GM19438 (cell line): Measurements from ENCODE around the gene BEND3.
"Not testable (repeated sequence)": the region's sequence is repeated elsewhere in the genome, so short reads cannot be mapped to it uniquely, and the experiment has no call there.

Experiments
- ATAC-seq: cut with Tn5 transposase; IDR thresholded peaks from one replicate; pipeline ENCODE4 v1.9.1; 2021; ENCODE audit warnings: low read depth; ENCODE audit not compliant: unreplicated experiment

Gene BEND3

GRCh38 chr6:107121964-107122495 is 6.7 kb upstream of the BEND3 start:
- ATAC-seq, result no peak

GRCh38 chr6:107121266-107121665 is 6.0 kb upstream of the BEND3 start:
- ATAC-seq, result no peak

GRCh38 chr6:107120404-107120803 is 5.1 kb upstream of the BEND3 start:
- ATAC-seq, result no peak

- ATAC-seq, result no peak
Measured at GRCh38 chr6:107118976-107119375, 3.7 kb upstream of the BEND3 start.

- ATAC-seq, result not testable (repeated sequence)
Measured at GRCh38 chr6:107118540-107118939, 3.2 kb upstream of the BEND3 start.

GRCh38 chr6:107116931-107117330 is 1.6 kb upstream of the BEND3 start:
- no peak for ATAC-seq

GRCh38 chr6:107116328-107116892 is 1.1 kb upstream of the BEND3 start:
- no peak for ATAC-seq

- peak; percentile 27 for ATAC-seq
Measured at GRCh38 chr6:107115695-107116327, 496 bp upstream of the BEND3 start.

- ATAC-seq, result peak; percentile 61
Measured at GRCh38 chr6:107114213-107114925, 946 bp downstream of the BEND3 start.

- ATAC-seq, result no peak
Measured at GRCh38 chr6:107110200-107110599, 5.1 kb downstream of the BEND3 start.

GRCh38 chr6:107108201-107108890 is 7.0 kb downstream of the BEND3 start:
- ATAC-seq, result no peak

GRCh38 chr6:107107791-107108190 is 7.5 kb downstream of the BEND3 start:
- ATAC-seq, result no peak

- no peak for ATAC-seq
Measured at GRCh38 chr6:107106165-107106564, 9.2 kb downstream of the BEND3 start.

GRCh38 chr6:107105511-107106116 is 9.7 kb downstream of the BEND3 start:
- no peak for ATAC-seq

GRCh38 chr6:107103082-107103481 is 12.2 kb downstream of the BEND3 start:
- ATAC-seq, result no peak

- ATAC-seq, result no peak
Measured at GRCh38 chr6:107102414-107102805, 12.9 kb downstream of the BEND3 start.

GRCh38 chr6:107101686-107102413 is 13.5 kb downstream of the BEND3 start:
- ATAC-seq, result no peak

- no peak for ATAC-seq
Measured at GRCh38 chr6:107101211-107101610, 14.1 kb downstream of the BEND3 start.

GRCh38 chr6:107098436-107099307 is 16.6 kb downstream of the BEND3 start:
- no peak for ATAC-seq
